ENCODE results near the gene SKA2. TPM values are rescaled to one million over a fixed set of nuclear protein-coding genes. Genes with fewer than 3 reads are reported as not detected.

The SKA2 gene
- 59.2 and 69.3 TPM in 2 replicates for total RNA-seq

GRCh38 chr17:59154721-59155438, at the start of gene SKA2:
TSS of gene SKA2 (minus strand) at chr17:59155186. CDS start at chr17:59155163, 23 bp downstream.

GRCh38 chr17:59155439-59156177, 622 bp upstream of the SKA2 start, which contains the start of gene PRR11:
TSS of gene PRR11 (plus strand) at chr17:59155746. CDS start at chr17:59169753, 14,007 bp downstream.

GRCh38 chr17:59106463-59107305, 48.3 kb downstream of the SKA2 start, which contains the start of gene TRIM37:
TSS of gene TRIM37 (minus strand) at chr17:59106880. CDS start at chr17:59106461, 419 bp downstream.

Other genes with a start within 250 kb of the SKA2 start
- gene TRIM37, start 48.3 kb downstream of the SKA2 start, total RNA-seq: 40.0 and 42.0 TPM in 2 replicates
- gene PRR11, start 560 bp upstream of the SKA2 start, total RNA-seq: 8.5 and 11.3 TPM in 2 replicates
- gene SMG8, start 54.8 kb upstream of the SKA2 start, total RNA-seq: 21.1 and 21.5 TPM in 2 replicates
- 0.53 and 1.1 TPM in 2 replicates for gene GDPD1, start 65.3 kb upstream of the SKA2 start, total RNA-seq
- 10.6 and 16.9 TPM in 2 replicates for gene YPEL2, start 176.5 kb upstream of the SKA2 start, total RNA-seq

Measured in aortic smooth muscle cell (primary cell).